Measurements from ENCODE around the gene GNAQ. TPM values are rescaled to one million over a fixed set of nuclear protein-coding genes. Genes with fewer than 3 reads are reported as not detected.

The GNAQ gene
- total RNA-seq, 1 donor from 2014 or later = 35.4 TPM

DNA sequence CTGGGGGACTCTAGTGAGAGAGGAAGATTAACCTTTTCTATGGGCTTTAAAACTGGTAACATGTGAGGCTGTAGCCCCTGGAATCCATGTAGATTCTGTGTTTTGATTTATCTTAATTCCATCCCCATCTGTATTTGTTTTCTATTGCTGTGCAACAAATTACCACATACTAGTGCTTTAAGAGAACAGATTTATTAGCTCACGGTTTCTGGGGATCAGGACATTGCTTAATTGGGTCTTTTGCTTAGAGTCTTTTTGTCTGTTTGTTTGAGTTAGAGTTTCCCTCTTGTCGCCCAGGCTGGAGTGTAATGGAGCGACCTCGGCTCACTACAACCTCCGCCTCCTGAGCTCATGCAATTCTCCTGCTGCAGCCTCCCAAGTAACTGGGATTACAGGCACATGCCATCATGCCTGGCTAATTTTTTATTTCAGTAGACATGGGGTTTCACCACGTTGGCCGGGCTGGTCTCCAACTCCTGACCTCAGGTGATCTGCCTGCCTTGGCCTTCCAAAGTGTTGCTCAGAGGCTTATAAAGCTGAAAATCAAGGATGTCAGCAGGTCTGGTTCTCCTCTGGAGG is 353.6 kb downstream of the GNAQ start:
- Histone ChIP-seq H3K4me3 (ENCODE audit: low read depth, low read length) (no peak overlapping the region), H3K27me3 (ENCODE audit: control insufficient read depth, insufficient read depth, low read length) (no peaks in the 10 kb centered on the region), H3K36me3 (ENCODE audit: control insufficient read depth, insufficient read depth, low read length) (no peaks in the 10 kb centered on the region)
- TF ChIP-seq, protein P1, sequence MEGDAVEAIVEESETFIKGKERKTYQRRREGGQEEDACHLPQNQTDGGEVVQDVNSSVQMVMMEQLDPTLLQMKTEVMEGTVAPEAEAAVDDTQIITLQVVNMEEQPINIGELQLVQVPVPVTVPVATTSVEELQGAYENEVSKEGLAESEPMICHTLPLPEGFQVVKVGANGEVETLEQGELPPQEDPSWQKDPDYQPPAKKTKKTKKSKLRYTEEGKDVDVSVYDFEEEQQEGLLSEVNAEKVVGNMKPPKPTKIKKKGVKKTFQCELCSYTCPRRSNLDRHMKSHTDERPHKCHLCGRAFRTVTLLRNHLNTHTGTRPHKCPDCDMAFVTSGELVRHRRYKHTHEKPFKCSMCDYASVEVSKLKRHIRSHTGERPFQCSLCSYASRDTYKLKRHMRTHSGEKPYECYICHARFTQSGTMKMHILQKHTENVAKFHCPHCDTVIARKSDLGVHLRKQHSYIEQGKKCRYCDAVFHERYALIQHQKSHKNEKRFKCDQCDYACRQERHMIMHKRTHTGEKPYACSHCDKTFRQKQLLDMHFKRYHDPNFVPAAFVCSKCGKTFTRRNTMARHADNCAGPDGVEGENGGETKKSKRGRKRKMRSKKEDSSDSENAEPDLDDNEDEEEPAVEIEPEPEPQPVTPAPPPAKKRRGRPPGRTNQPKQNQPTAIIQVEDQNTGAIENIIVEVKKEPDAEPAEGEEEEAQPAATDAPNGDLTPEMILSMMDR (IDR thresholded peaks at IDR 0.05; ENCODE audit: insufficient read depth, low read length, poor library complexity, severe bottlenecking) = no peak
- DNase-seq (ENCODE audit: low read depth) = no peak

DNA sequence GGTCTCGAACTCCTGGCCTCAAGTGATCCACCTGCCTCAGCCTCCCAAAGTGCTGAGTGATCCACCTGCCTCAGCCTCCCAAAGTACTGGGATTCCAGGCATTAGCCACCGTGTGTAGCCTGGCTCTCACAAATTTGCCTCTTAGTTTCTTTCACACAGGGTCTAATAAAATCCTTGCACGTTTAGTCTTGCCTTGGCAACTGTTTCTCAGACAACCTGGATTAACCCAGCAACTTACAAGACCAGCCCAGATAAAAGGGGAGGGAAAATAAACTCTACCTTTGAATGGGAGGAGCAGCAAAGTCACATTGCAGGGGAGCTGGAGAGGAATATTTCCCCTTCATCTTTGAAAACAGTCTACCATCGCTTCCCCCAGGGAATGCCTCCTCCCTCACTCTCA is 354.2 kb downstream of the GNAQ start:
- TF ChIP-seq, protein P1 (IDR thresholded peaks at IDR 0.05; ENCODE audit: insufficient read depth, low read length, poor library complexity, severe bottlenecking) = no peak
- no peaks in the 10 kb centered on the region for H3K27me3 ChIP-seq (ENCODE audit: control insufficient read depth, insufficient read depth, low read length)
- no peak for DNase-seq (ENCODE audit: low read depth)
- H3K36me3 ChIP-seq (ENCODE audit: control insufficient read depth, insufficient read depth, low read length) = no peaks in the 10 kb centered on the region
- no peak overlapping the region for H3K4me3 ChIP-seq (ENCODE audit: low read depth, low read length)

DNA sequence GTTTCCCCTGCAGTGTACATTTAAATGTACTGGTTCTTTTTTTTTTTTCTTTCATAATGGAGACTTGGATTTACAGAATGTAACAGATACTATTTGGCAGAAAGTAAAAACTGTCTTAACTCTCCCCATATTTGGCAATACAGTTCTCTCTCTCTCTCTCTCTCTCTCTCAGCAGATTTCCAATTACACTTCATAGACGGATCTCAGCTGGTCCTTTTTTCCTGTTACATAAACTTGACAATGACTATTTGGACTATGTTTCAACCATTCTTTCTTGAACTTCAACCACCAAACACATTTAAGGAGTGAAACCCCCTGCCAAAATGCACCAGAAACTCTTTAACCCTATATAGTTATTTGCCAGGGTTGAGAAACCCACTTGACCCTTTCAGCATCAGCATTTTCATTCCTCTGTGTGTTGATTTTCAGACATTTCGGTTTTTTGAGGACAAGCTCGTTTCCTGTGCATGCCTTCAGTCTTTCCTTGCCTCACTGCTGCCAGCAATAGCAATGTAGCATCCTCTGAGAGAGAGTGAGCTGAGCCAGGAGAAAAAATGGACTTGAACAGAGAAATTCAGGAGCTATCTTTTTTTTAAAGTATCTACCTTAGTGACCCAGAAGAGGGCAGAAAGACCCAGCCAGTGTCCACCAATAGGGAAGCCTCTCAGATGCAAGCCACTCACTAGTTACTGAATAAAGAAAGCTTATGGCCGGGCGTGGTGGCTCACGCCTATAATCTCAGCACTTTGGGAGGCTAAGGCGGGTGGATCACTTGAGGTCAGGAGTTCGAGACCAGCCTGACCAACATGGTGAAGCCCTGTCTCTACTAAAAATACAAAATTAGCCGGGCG is 357.4 kb downstream of the GNAQ start:
- no peak for DNase-seq (ENCODE audit: low read depth)
- no peak overlapping the region for H3K4me3 ChIP-seq (ENCODE audit: low read depth, low read length)
- TF ChIP-seq, protein P1 (IDR thresholded peaks at IDR 0.05; ENCODE audit: insufficient read depth, low read length, poor library complexity, severe bottlenecking) = no peak
- no peaks in the 10 kb centered on the region for H3K27me3 ChIP-seq (ENCODE audit: control insufficient read depth, insufficient read depth, low read length)
- H3K36me3 ChIP-seq (ENCODE audit: control insufficient read depth, insufficient read depth, low read length) = no peaks in the 10 kb centered on the region

DNA sequence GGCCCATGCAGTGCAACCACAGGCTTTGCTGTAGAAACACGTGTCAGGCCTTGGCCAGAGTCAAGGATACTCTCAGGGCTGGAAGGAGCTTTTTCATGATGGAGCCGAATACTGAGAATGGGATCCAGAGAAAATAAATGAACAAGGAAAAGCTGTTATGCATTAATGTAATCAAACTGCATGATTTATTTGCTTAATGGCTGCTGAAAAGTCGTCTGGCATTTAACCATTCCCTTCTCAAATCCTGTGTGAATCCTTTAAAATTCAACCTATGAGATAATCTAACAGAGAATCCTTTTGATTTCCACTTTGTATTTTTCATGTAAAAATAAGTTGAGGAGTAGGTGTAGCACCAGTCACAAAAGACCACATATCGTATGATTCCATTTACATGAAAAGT is 359.4 kb downstream of the GNAQ start:
- no peaks in the 10 kb centered on the region for H3K27me3 ChIP-seq (ENCODE audit: control insufficient read depth, insufficient read depth, low read length)
- no peak for DNase-seq (ENCODE audit: low read depth)
- no peaks in the 10 kb centered on the region for H3K36me3 ChIP-seq (ENCODE audit: control insufficient read depth, insufficient read depth, low read length)
- H3K4me3 ChIP-seq (ENCODE audit: low read depth, low read length) = no peak overlapping the region
- TF ChIP-seq, protein P1 (IDR thresholded peaks at IDR 0.05; ENCODE audit: insufficient read depth, low read length, poor library complexity, severe bottlenecking) = no peak

DNA sequence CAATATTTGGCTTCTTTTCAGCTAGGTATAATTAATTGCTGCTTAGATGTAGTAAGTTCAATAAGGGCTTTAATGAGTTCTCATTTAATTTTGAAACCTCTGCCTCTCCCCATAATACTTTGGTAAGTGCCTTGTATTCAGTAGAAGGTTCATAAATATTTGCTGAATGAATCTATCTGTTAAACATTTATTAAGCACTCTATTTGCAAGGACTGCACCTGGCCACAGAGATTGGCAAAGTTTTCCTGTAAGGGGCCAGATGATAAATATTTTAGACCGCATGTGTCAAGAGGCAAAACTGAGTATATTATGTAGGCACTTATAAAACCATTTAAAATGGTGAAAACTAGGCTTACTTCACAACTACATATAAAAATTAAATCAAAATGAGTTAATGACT is 364.5 kb downstream of the GNAQ start:
- H3K36me3 ChIP-seq (ENCODE audit: control insufficient read depth, insufficient read depth, low read length) = no peaks in the 10 kb centered on the region
- no peaks in the 10 kb centered on the region for H3K27me3 ChIP-seq (ENCODE audit: control insufficient read depth, insufficient read depth, low read length)
- TF ChIP-seq, protein P1 (IDR thresholded peaks at IDR 0.05; ENCODE audit: insufficient read depth, low read length, poor library complexity, severe bottlenecking) = no peak
- H3K4me3 ChIP-seq (ENCODE audit: low read depth, low read length) = no peak overlapping the region
- no peak for DNase-seq (ENCODE audit: low read depth)

Other genes with a start within 250 kb of the GNAQ start
- 14.8 and 17.9 TPM in 2 replicates for gene CEP78, start 204.3 kb upstream of the GNAQ start, total RNA-seq

All from kidney epithelial cell (primary cell).